Daoy (cell line): ENCODE results near the gene TBCB. TPM values are rescaled to one million over a fixed set of nuclear protein-coding genes. Genes with fewer than 3 reads are reported as not detected.
A peak's percentile ranks its signal among the peaks of the same experiment; 100 is the strongest.

Experiments used
- DNase-seq: peaks from one replicate; pipeline ENCODE4 v3.0.0-alpha.2; 2015; ENCODE audit warnings: low read depth
- total RNA-seq: library from RNA; depleted of rRNA; stranded (reverse); fragments of >200 nt; shearing (Covaris generic); gene quantifications from 2 replicates; pipeline ENCODE4 v1.2.3, GENCODE V29; 2014

TBCB gene
- total RNA-seq, 1 experiment from 2014 or later, result 373 TPM

GRCh38 chr19:36136964-36137686, 21.9 kb downstream of the TBCB start:
- DNase-seq, result peak; percentile 85

DNA sequence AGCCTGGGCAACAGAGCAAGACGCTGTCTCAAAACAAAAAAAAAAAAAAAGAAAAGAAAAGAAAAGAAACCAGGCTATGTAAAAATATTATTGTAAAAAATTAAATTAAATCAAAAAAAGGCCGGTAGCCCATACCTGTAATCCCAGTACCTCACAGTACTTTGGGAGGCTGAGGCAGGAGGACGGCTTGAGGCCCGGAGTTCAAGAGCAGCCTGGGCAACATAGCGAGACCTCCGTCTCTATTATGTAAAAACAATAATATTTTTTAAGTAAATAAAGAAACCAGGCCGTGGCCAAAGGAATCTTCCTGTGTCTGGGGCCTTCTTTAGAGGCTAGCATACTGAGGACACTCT, 23.8 kb downstream of the TBCB start:
- no peak for DNase-seq

DNA sequence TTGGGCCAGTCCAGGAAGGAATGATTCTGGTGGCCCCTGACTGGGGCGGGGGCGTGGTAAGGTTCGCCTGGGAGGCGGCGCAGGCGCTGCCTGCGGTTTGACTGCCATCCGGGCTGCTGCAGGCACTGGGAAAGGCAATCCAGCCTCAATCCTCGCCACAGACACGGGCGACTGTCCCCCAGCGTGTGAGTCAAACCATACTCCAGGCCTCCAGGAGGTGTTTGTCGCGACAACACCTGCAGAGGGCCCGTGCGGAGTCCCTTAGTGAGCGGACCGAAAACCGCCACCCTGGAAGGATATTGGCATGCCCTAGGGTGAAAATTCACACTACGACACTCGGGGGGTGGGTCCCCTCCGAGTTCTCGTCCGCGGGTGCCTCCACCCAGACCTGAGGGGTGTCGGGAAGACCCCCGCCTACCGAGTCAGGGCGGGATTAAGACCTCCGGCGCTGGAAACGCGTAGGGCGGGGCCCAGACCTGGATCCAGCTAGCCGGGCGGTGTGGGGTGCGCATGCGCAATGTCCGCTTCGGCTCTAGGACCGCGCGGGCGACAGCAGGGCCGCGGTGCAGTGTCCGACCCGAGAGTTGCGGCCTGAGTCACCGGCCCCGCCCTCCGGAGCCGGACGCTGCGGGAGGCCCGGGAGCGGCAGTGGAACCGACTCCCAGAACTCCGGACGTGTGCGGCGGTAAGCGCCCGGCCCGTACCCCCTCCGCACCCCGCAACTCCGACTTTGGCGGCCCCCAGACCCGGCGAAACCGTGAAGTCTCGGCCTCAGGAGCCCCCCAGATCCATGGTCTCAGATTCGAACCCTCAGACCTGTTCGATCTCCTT, 24.4 kb downstream of the TBCB start, which contains the start of gene CAPNS1:
Gene CAPNS1 (plus strand): TSS at position 594 of the 831 bp plus-strand sequence. CDS start 946 bp downstream, outside the sequence.
- peak; percentile 99 for DNase-seq

- peak; percentile 79 for DNase-seq
Observed at GRCh38 chr19:36140304-36141038, 25.2 kb downstream of the TBCB start.

GRCh38 chr19:36141039-36141927, 26.0 kb downstream of the TBCB start:
- peak; percentile 91 for DNase-seq

- no peak for DNase-seq
Observed at GRCh38 chr19:36142046-36142445, 26.8 kb downstream of the TBCB start.

GRCh38 chr19:36142496-36142895, 27.2 kb downstream of the TBCB start:
- no peak for DNase-seq

DNA sequence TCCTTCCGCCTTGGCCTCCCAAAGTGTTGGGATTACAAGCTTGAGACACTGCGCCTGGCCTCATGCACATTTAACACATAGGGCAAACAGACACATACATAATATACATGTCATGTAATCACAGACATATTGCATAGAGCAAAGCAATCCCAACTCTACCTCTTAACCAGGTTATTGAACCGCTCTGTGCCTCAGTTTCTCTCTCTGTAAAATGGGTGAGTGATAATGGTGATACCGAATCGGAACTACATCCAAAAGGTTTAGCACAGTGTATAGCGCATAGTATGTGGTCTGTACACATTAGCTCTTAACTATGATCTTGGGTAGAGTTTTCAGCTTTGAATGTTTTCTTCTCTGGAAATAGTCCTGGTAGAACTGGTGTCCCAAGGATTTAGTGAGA, 29.4 kb downstream of the TBCB start:
- DNase-seq, result no peak

DNA sequence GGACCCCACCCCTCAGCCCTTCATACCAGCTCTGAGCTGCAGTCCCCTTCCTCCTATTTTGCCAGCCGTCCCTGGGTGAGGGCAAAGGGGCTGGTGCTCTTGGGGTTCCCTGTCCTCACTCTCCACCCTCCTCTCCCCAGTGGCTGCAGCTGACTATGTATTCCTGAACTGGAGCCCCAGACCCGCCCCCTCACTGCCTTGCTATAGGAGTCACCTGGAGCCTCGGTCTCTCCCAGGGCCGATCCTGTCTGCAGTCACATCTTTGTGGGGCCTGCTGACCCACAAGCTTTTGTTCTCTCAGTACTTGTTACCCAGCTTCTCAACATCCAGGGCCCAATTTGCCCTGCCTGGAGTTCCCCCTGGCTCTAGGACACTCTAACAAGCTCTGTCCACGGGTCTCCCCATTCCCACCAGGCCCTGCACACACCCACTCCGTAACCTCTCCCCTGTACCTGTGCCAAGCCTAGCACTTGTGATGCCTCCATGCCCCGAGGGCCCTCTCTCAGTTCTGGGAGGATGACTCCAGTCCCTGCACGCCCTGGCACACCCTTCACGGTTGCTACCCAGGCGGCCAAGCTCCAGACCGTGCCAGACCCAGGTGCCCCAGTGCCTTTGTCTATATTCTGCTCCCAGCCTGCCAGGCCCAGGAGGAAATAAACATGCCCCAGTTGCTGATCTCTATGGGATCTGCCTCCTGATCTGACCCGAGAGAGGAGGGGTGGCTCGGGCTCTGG, 34.6 kb downstream of the TBCB start:
- no peak for DNase-seq

- no peak for DNase-seq
Observed at GRCh38 chr19:36150586-36150985, 35.3 kb downstream of the TBCB start.

DNA sequence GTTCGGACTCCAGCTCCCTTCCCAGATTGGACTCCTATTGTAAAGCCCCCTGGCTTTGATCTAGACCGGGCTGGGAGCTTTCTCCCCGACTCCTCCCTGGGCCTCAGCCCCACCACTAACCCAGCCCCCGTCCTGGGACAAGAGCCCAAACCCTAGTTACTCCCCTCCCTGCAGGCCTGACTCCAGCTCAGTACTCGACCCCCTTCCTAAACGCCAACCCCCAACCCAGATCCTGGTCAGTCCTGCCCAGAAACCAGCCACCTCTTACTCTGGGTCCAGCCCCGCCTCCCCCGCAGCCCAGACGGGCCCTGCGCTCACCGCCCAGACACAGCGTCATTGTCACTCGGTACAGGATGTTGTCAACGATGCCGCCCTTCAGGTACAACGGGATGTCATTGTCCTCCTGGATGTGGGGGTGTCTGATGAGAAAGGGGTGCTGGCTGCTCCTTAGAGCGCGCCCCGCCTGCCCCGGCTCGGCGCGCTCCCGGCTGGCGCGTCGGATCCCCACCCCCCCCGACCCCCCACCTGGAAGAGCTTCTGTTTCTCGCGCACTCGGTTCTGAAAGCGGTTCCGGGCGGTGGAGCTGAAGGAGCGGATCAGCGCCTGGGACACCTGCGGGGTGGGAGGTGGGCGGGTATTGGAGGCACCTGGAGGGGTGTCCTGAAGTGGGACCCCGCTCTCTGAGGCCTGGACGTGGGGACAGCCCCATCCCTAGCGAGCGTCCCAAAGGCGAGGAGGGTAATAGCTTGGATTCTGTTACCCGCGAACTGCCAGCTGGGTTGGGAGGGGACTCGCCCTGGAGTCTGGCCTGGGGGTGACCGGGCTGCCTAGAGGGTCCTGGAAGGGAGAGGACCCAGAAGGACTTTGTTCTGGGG, 36.1 kb downstream of the TBCB start:
- DNase-seq, result no peak

DNA sequence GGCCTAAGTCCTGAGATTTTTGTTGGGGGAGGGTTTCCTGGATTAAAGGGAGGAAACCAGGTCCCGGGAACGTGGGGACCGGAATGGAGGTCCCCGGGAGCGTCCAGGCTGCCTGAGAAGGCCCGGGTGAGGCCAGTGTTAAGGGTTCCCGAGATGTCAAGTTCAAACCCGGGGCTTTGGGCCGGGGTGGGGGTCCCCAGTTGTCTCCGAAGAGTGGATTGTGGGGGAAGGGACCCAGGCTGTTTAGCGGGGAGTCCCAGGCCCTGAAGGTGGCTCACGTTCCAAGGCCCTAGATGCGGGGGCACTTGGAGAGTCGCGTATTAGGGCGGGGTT, 36.7 kb downstream of the TBCB start:
- no peak for DNase-seq

DNA sequence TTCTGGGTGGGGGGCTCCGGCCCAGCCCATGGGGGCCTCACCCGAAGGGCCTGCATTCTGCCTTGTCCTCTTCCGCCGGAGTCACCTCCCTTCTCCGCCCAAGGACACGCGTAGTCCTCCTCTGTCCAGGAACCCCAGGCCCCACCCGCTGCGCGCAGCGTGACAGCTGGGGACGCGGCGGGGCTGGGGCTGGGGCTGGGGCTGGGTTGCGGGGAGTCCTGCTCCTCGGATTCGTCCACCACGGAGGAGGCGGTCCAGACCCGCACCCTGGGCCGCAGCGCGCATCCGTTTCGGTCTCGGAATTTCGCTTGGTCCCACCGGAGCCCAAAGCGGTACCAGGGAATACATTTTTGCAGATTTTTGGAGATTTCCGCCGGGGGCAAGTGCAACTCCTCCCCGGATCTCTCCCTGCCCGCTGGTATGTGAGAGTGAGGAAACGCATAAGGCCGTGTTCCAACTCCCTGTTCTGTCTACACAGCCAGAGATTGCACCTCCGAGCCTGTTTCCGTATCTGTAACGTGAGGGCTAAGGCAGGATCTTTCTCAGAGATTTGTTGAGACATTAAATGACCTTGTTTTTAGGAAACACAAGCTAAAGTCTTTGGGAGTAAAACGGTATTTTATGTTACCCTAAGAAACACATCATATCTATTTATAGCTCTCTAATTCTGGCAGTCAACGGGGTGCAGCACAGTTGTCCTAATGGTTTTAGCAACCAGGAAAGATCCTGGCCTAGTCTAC, 37.3 kb downstream of the TBCB start, which contains the start of gene COX7A1:
Gene COX7A1 (minus strand): TSS at position 96 of the 740 bp plus-strand sequence. CDS start 40 bp downstream, at position 56.
- DNase-seq, result no peak

GRCh38 chr19:36153126-36153525, 37.9 kb downstream of the TBCB start:
- DNase-seq, result no peak

GRCh38 chr19:36160821-36161596, 45.7 kb downstream of the TBCB start:
- no peak for DNase-seq

GRCh38 chr19:36163813-36164212, 48.5 kb downstream of the TBCB start:
- DNase-seq, result no peak

- no peak for DNase-seq
Observed at GRCh38 chr19:36169084-36169760, 54.0 kb downstream of the TBCB start.

DNA sequence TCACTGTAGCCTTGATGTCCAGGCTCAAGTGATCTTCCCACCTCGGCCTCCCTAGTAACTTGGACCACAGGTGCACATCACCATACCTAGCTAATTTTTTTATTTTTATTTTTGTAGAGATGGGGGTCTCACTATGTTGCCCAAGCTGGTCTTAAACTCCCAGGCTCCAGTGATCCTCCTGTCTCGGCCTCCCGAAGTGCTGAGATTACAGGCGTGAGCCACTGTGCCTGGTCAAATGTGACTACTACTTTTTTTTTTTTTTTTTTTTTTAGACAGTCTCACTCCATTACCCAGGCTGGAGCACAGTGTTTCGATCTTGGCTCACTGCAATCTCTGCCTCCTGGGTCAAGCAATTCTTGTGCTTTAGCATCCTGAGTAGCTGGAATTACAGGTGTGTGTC, 57.6 kb downstream of the TBCB start:
- DNase-seq, result no peak
